Activated B cell treated with CpG ODN at 0.5 μM for 24 hours (primary cell): ENCODE measurements around the gene SYNDIG1. TPM values are rescaled to one million over a fixed set of nuclear protein-coding genes. Genes with fewer than 3 reads are reported as not detected.

Experiments
- ATAC-seq: fragments of 200-7000 bp; cut with Tn5 transposase; one replicate; pipeline ENCODE4 v1.10.0; 2021; ENCODE audit warnings: low read depth, mild to moderate bottlenecking, moderate library complexity
- CTCF ChIA-PET: fragments of 350-600 bp; sonication (Branson Sonifier 250); formaldehyde crosslinking; loops from one replicate; lab custom pipeline; 2021; ENCODE audit warnings: antibody characterized with exemption; lab: Charles Lee
- POLR2A ChIA-PET: fragments of 350-600 bp; sonication (Branson Sonifier 250); formaldehyde crosslinking; loops from one replicate; lab custom pipeline; 2021; ENCODE audit warnings: antibody characterized with exemption; lab: Charles Lee
- DNase-seq: peaks from one replicate; pipeline ENCODE4 v3.0.0; 2022
- H3K27ac Mint-ChIP-seq: one replicate; pipeline ENCODE4 v1.8.0; 2020; ENCODE audit warnings: mixed read lengths
- H3K27me3 Mint-ChIP-seq: one replicate; pipeline ENCODE4 v1.8.0; 2021; ENCODE audit warnings: mixed read lengths
- H3K36me3 Mint-ChIP-seq: one replicate; pipeline ENCODE4 v1.8.0; 2021; ENCODE audit warnings: low read depth, mixed read lengths
- H3K4me1 Mint-ChIP-seq: one replicate; pipeline ENCODE4 v1.8.0; 2021; ENCODE audit warnings: mixed read lengths
- H3K4me3 Mint-ChIP-seq: one replicate; pipeline ENCODE4 v1.8.0; 2020; ENCODE audit warnings: mild to moderate bottlenecking, mixed read lengths
- H3K9me3 Mint-ChIP-seq: one replicate; pipeline ENCODE4 v1.8.0; 2020; ENCODE audit warnings: mixed read lengths
- intact Hi-C: fragments of 100-400 bp; cut with micrococcal nuclease; formaldehyde crosslinking; loops from one replicate; pipeline ENCODE4 v1.15.1; 2024
- total RNA-seq: library from RNA; stranded (reverse); gene quantifications from 2 replicates; pipeline ENCODE4 v1.2.3, GENCODE V29; 2022
- TF ChIP-seq, protein P1 (sequence below): fragments of 200-600 bp; IDR thresholded peaks from one replicate; pipeline ENCODE4 v1.8.0; 2022; ENCODE audit warnings: antibody characterized with exemption, mild to moderate bottlenecking

SYNDIG1 gene
- total RNA-seq, 1 donor from 2014 or later = not detected

DNA sequence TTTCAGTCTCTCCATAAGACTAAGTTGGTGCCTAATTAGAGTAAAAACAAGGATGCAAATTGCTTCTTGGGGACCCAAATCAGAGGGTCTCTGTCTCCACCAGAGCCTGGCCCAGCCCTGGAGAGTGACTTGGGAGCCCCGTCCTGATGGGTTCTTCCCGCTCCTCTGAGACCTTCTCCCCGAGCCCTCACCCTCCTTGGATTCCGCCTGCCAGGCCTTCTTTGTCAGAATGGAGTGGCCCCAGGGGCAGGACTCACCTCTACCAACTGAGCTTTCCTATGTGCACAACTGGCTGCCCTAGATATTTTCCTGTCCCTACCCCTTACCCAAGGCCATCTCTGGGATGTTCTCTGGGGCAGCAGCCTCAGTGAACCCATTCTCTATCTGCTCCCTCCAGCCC is 9.7 kb downstream of the SYNDIG1 start:
- DNase-seq (no peak), ATAC-seq (no peak)
- TF ChIP-seq, protein P1, sequence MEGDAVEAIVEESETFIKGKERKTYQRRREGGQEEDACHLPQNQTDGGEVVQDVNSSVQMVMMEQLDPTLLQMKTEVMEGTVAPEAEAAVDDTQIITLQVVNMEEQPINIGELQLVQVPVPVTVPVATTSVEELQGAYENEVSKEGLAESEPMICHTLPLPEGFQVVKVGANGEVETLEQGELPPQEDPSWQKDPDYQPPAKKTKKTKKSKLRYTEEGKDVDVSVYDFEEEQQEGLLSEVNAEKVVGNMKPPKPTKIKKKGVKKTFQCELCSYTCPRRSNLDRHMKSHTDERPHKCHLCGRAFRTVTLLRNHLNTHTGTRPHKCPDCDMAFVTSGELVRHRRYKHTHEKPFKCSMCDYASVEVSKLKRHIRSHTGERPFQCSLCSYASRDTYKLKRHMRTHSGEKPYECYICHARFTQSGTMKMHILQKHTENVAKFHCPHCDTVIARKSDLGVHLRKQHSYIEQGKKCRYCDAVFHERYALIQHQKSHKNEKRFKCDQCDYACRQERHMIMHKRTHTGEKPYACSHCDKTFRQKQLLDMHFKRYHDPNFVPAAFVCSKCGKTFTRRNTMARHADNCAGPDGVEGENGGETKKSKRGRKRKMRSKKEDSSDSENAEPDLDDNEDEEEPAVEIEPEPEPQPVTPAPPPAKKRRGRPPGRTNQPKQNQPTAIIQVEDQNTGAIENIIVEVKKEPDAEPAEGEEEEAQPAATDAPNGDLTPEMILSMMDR = no peak
- no peak overlapping the region for H3K4me3 Mint-ChIP-seq
- intact Hi-C loops = no loop called here
- POLR2A ChIA-PET = no interaction called here
- CTCF ChIA-PET = no interaction called here
- H3K27ac Mint-ChIP-seq = no peak overlapping the region
- H3K27me3 Mint-ChIP-seq = peaks cover 3% of the 10 kb centered on the region
- H3K36me3 Mint-ChIP-seq = no peaks in the 10 kb centered on the region
- H3K4me1 Mint-ChIP-seq = no peaks in the 10 kb centered on the region
- no peaks in the 10 kb centered on the region for H3K9me3 Mint-ChIP-seq

DNA sequence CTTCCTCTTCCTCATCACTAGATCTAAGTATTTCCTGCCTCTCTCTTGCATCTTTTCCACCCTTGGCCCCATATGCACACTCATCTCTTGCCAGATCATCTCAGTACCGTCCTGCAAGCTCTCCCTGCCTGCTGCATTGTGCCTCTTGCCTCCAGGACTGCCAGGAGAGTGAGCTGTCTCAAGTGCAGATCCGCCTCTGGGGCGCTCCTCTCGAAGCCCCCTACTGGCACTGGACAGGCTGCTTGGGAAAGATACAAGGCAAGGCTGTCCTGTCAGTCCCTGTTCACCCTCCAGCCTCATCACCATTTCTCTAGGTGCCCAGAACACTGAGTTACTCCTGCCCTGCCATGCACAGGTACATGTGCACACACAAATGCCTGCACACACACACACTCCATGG is 10.2 kb downstream of the SYNDIG1 start:
- Mint-ChIP-seq H3K36me3 (no peaks in the 10 kb centered on the region), H3K9me3 (no peaks in the 10 kb centered on the region), H3K4me3 (no peak overlapping the region), H3K27ac (no peak overlapping the region), H3K27me3 (peaks cover 2% of the 10 kb centered on the region), H3K4me1 (no peaks in the 10 kb centered on the region)
- DNase-seq = no peak
- intact Hi-C loops = no loop called here
- TF ChIP-seq, protein P1 = no peak
- no peak for ATAC-seq
- POLR2A ChIA-PET = no interaction called here
- CTCF ChIA-PET = no interaction called here

DNA sequence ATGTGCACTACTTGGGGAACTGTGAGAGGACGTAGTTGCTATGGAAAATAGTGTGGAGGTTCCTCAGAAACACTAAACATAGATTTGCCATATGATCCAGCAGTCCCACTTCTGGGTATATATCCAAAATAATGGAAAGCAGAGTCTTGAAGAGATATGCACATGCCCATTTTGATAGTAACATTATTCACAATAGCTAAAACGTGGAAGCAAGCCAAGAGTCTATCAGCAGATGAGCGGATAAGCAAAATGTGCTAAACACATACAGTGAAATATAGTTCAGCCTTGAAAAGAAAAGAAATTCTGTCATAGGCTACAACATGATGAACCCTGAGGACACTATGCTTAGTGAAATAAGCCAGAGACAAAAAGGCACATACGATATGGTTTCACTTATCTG is 11.1 kb downstream of the SYNDIG1 start:
- TF ChIP-seq, protein P1 = no peak
- Mint-ChIP-seq H3K36me3 (no peaks in the 10 kb centered on the region), H3K27me3 (peaks cover 2% of the 10 kb centered on the region), H3K4me1 (no peaks in the 10 kb centered on the region), H3K4me3 (no peak overlapping the region), H3K9me3 (no peaks in the 10 kb centered on the region), H3K27ac (no peak overlapping the region)
- POLR2A ChIA-PET = no interaction called here
- DNase-seq (no peak), ATAC-seq (no peak)
- CTCF ChIA-PET = no interaction called here
- intact Hi-C loops = no loop called here

DNA sequence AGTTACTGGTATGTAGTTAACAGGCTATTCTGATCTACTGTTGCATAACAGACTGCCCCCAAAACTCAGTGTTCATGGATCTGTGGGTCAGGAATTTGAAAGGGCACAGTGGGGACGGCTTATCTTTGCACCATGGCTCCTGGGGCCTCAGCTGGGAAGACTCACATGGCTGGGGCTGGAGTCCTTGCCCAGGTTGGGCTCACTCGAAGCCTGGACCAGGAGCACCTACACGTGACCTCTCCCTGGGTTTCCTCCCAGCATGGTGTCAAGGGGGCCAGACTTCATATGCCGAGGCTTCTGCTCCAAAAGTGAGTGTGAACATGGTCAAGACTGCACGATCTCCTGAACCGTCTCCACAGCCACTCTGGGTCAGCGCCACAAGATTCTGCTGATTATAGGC is 11.7 kb downstream of the SYNDIG1 start:
- intact Hi-C loops = no loop called here
- ATAC-seq (no peak), DNase-seq (no peak)
- ChIA-PET POLR2A (no interaction called here), CTCF (no interaction called here)
- Mint-ChIP-seq H3K27ac (no peak overlapping the region), H3K4me1 (no peaks in the 10 kb centered on the region), H3K36me3 (no peaks in the 10 kb centered on the region), H3K27me3 (peaks cover 2% of the 10 kb centered on the region), H3K9me3 (no peaks in the 10 kb centered on the region), H3K4me3 (no peak overlapping the region)
- TF ChIP-seq, protein P1 = no peak

DNA sequence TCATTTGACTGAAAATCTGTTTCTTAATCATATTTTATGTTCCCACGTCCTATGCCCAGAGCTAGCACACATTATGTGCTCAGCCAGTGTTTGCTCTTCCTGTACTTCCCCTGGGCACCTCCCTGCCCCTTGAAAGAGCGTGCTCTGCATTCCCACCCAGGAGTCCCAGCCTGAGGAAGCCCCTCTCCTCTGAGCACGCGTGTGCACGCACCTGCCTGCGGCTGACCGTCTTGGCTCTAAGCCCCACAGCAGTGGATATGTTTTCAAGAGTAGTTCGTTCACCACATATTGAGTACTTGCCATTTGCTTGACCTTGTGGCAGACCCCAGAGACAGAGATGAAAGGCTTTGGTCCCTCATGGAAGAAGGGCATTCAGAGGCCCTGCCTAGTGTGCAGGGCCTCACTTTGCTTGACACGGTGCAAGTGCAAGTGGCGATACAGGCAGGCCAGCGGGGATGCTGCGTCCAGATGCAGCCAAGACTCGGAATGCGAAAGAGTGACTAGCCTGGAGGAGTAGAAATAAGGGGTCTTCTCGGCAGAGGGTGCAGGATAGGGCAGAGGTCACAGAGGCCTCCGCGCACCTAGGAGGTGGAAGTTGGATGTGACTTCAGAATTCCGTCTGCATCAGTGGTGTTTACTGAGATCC is 14.1 kb downstream of the SYNDIG1 start:
- ATAC-seq (no peak), DNase-seq (no peak)
- POLR2A ChIA-PET = no interaction called here
- no peak overlapping the region for H3K4me3 Mint-ChIP-seq
- no peaks in the 10 kb centered on the region for H3K9me3 Mint-ChIP-seq
- intact Hi-C loops = no loop called here
- CTCF ChIA-PET = no interaction called here
- no peak overlapping the region for H3K27ac Mint-ChIP-seq
- TF ChIP-seq, protein P1 = no peak
- H3K36me3 Mint-ChIP-seq = no peaks in the 10 kb centered on the region
- H3K27me3 Mint-ChIP-seq = peaks cover 2% of the 10 kb centered on the region
- no peaks in the 10 kb centered on the region for H3K4me1 Mint-ChIP-seq
